ENCODE measurements around the gene PRSS56.

DNA sequence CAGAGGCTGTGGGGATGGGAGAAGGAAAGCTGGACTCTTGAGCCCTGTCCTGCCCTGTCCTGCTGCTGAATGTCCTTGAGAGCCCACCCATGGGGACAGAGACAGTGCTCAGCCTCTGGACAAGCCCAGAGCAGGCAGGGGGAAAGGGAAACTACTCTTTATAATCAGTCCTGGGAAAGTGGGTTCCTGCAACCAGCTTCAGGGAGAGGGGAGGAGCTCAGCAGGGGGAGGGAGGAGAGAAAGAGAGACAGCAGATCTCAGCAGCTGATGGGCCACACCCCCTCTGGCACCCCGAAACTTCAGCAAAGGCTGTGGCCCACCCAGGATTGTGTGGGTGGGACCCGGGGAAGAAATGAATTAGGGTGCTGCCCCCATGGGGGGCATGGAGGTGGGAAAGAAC, 44.1 kb upstream of the PRSS56 start:
- TF ChIP-seq, protein P1, sequence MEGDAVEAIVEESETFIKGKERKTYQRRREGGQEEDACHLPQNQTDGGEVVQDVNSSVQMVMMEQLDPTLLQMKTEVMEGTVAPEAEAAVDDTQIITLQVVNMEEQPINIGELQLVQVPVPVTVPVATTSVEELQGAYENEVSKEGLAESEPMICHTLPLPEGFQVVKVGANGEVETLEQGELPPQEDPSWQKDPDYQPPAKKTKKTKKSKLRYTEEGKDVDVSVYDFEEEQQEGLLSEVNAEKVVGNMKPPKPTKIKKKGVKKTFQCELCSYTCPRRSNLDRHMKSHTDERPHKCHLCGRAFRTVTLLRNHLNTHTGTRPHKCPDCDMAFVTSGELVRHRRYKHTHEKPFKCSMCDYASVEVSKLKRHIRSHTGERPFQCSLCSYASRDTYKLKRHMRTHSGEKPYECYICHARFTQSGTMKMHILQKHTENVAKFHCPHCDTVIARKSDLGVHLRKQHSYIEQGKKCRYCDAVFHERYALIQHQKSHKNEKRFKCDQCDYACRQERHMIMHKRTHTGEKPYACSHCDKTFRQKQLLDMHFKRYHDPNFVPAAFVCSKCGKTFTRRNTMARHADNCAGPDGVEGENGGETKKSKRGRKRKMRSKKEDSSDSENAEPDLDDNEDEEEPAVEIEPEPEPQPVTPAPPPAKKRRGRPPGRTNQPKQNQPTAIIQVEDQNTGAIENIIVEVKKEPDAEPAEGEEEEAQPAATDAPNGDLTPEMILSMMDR (IDR thresholded peaks at IDR 0.05; ENCODE audit: control extremely low read depth in 1 of 3, insufficient read depth in 1 of 3, low read depth in 1 of 3, low read length in 3 of 3) = no peak
- no peak for TF ChIP-seq POLR2AphosphoS5 (IDR thresholded peaks at IDR 0.05; ENCODE audit: low read depth, low read length)
- TF ChIP-seq RXRA (IDR thresholded peaks at IDR 0.05; ENCODE audit: insufficient read depth, low read depth, low read length) = no peak
- no peak for TF ChIP-seq POLR2A (IDR thresholded peaks at IDR 0.05; ENCODE audit: control extremely low read depth in 1 of 2, low read depth in 2 of 2, low read length in 2 of 2)

Measured in H1 (cell line).